GM12878 (cell line): ENCODE data around the gene THRB. TPM values are rescaled to one million over a fixed set of nuclear protein-coding genes. Genes with fewer than 3 reads are reported as not detected.

Experiments
- ATAC-seq: fragments of 200-7000 bp; cut with Tn5 transposase; 3 replicates; pipeline ENCODE4 v1.9.1; 2020; ENCODE audit warnings: mild to moderate bottlenecking, moderate library complexity
- BruUV-seq: library from RNA; stranded (reverse); fragments of 400-500 nt; replicated peaks from 2 replicates; lab custom pipeline; 2021; lab: Mats Ljungman, UMichigan
- CTCF ChIA-PET: fragments of 300-600 bp; sonication (Branson Sonifier 250); formaldehyde crosslinking; extraction: SDS; loops from one replicate; lab custom pipeline; 2021; ENCODE audit warnings: inconsistent platforms; lab: Yijun Ruan, JAX
- POLR2A ChIA-PET: fragments of 350-600 bp; formaldehyde crosslinking; extraction: SDS; loops from one replicate; lab custom pipeline; 2021; ENCODE audit warnings: inconsistent platforms; lab: Charles Lee
- RAD21 ChIA-PET: fragments of 300-600 bp; sonication (Branson Sonifier 250); formaldehyde crosslinking; loops from one replicate; lab custom pipeline; 2023; ENCODE audit warnings: antibody characterized with exemption; ENCODE audit not compliant: unreplicated experiment; lab: Charles Lee
- SMC1A ChIA-PET: fragments of 300-600 bp; sonication (Branson Sonifier 250); formaldehyde crosslinking; loops from one replicate; lab custom pipeline; 2023; ENCODE audit not compliant: unreplicated experiment, uncharacterized antibody; lab: Charles Lee
- DNase-seq: peaks from one replicate; pipeline ENCODE4 v3.0.0-alpha.2; 2011; ENCODE audit warnings: low read depth, low spot score
- FAIRE-seq: peaks from 3 replicates; lab custom pipeline; 2011; peaks lifted over from hg19 to GRCh38; lab: Jason Lieb, UNC
- H2AFZ ChIP-seq: 2 replicates; pipeline ENCODE4 v1.6.0; 2011; ENCODE audit warnings: low read depth, low read length, control low read depth; ENCODE audit not compliant: control insufficient read depth
- H3K27ac ChIP-seq: 2 replicates; pipeline ENCODE4 v1.5.1; 2011; ENCODE audit warnings: control low read depth; ENCODE audit not compliant: control insufficient read depth, insufficient read depth
- H3K27me3 ChIP-seq, 2 experiments: replicated peaks in 1 of 2; 2 replicates each; pipeline versions ENCODE4 v1.6.0 to v1.6.1; 2011; ENCODE audit warnings: low read length in 1 of 2; ENCODE audit not compliant: control insufficient read depth in 2 of 2, insufficient read depth in 2 of 2
- H3K36me3 ChIP-seq, 2 experiments: 2 replicates each; pipeline ENCODE4 v1.5.1; 2011; ENCODE audit warnings: low read length in 1 of 2; ENCODE audit not compliant: control insufficient read depth in 2 of 2, insufficient read depth in 2 of 2
- H3K4me1 ChIP-seq: 2 replicates; pipeline ENCODE4 v1.6.1; 2011; ENCODE audit warnings: mild to moderate bottlenecking, low read length, moderate library complexity, mixed read lengths; ENCODE audit not compliant: control insufficient read depth, insufficient read depth
- H3K4me2 ChIP-seq: 2 replicates; pipeline ENCODE4 v1.6.0; 2011; ENCODE audit warnings: control low read depth; ENCODE audit not compliant: control insufficient read depth, insufficient read depth
- H3K4me3 ChIP-seq: fragments of 200-600 bp; sonication (generic); 2 replicates; pipeline ENCODE4 v1.5.1; 2016
- H3K79me2 ChIP-seq: 2 replicates; pipeline ENCODE4 v1.6.0; 2011; ENCODE audit warnings: low read length; ENCODE audit not compliant: control insufficient read depth, insufficient read depth
- H3K9ac ChIP-seq: 2 replicates; pipeline ENCODE4 v1.8.0; 2011; ENCODE audit warnings: low read length, control low read depth, mixed read lengths; ENCODE audit not compliant: control insufficient read depth, insufficient read depth
- H3K9me3 ChIP-seq: replicated peaks from 3 replicates; pipeline ENCODE4 v1.5.1; 2011; ENCODE audit warnings: mild to moderate bottlenecking, low read length; ENCODE audit not compliant: control insufficient read depth, insufficient read depth
- H4K20me1 ChIP-seq: 2 replicates; pipeline ENCODE4 v1.6.0; 2011; ENCODE audit not compliant: control insufficient read depth, insufficient read depth
- CHD2 ChIP-seq: IDR thresholded peaks from 2 replicates; pipeline ENCODE4 v1.6.1; 2011; ENCODE audit warnings: low read depth, low read length, improper control_type of control experiment, borderline replicate concordance
- CREM ChIP-seq: IDR thresholded peaks from 2 replicates; pipeline ENCODE4 v1.6.1; 2014; ENCODE audit warnings: antibody characterized with exemption, low read depth
- DPF2 ChIP-seq: fragments of 450-650 bp; IDR thresholded peaks from 2 replicates; pipeline ENCODE4 v1.6.1; 2017; ENCODE audit warnings: mild to moderate bottlenecking
- ELK1 ChIP-seq: IDR thresholded peaks from 2 replicates; pipeline ENCODE4 v1.6.1; 2012; ENCODE audit warnings: low read depth, low read length, improper control_type of control experiment
- JUNB ChIP-seq: IDR thresholded peaks from 2 replicates; pipeline ENCODE4 v1.6.1; 2016; ENCODE audit warnings: antibody characterized with exemption, mild to moderate bottlenecking
- MTA3 ChIP-seq: IDR thresholded peaks from 2 replicates; pipeline ENCODE4 v1.6.1; 2012; ENCODE audit warnings: low read length, inconsistent platforms, borderline replicate concordance
- NR2F1 ChIP-seq: fragments of 450-650 bp; conservative IDR thresholded peaks from 2 replicates; pipeline ENCODE4 v1.6.1; 2017; ENCODE audit warnings: mild to moderate bottlenecking
- REST ChIP-seq: IDR thresholded peaks from 2 replicates; pipeline ENCODE4 v1.6.1; 2012; ENCODE audit warnings: mild to moderate bottlenecking, low read depth, low read length
- SREBF2 ChIP-seq: IDR thresholded peaks from 2 replicates; pipeline ENCODE4 v1.6.1; 2012; ENCODE audit warnings: mild to moderate bottlenecking, low read length
- SUPT20H ChIP-seq: IDR thresholded peaks from 2 replicates; pipeline ENCODE4 v1.6.1; 2011; ENCODE audit warnings: low read depth, mild to moderate bottlenecking, low read length, moderate library complexity, borderline replicate concordance; ENCODE audit not compliant: control insufficient read depth
- WRNIP1 ChIP-seq: IDR thresholded peaks from 2 replicates; pipeline ENCODE4 v1.6.1; 2011; ENCODE audit warnings: low read depth, low read length, improper control_type of control experiment, borderline replicate concordance
- ZNF592 ChIP-seq: fragments of 450-650 bp; IDR thresholded peaks from 2 replicates; pipeline ENCODE4 v1.6.1; 2017; ENCODE audit warnings: mild to moderate bottlenecking, moderate library complexity
- ZNF687 ChIP-seq: fragments of 450-650 bp; IDR thresholded peaks from 2 replicates; pipeline ENCODE4 v1.6.1; 2017; ENCODE audit warnings: mild to moderate bottlenecking, moderate library complexity
- WGBS: methylation state at CpG from one replicate; pipeline ENCODE4 v1.1.6; 2016; ENCODE audit warnings: low lambda C conversion rate; ENCODE audit not compliant: insufficient replicate concordance, insufficient coverage; ENCODE audit errors: missing lambda C conversion rate; 5-methylcytosine and 5-hydroxymethylcytosine counted together
- in situ Hi-C: fragments of 300-500 bp; cut with MboI; formaldehyde crosslinking; loops from 9 replicates; pipeline ENCODE4 v1.14.3; 2018; ENCODE audit warnings: mixed read lengths
- intact Hi-C: fragments of 100-400 bp; cut with micrococcal nuclease; formaldehyde crosslinking; loops from one replicate; pipeline ENCODE4 v1.14.2; 2022; ENCODE audit not compliant: unreplicated experiment
- polyA plus RNA-seq, 11 experiments: library from polyadenylated mRNA; depleted of rRNA in 4 of 11; unstranded in 6 of 11; stranded (reverse) in 5 of 11; fragments of >200 nt; fragmentation: Nextera tagmentation in 4 of 11; fragmentation: Illumina TruSeq in 1 of 11; extraction: Ambion mirVana in 4 of 11; extraction: Trizol in 1 of 11; gene quantifications; 1 replicate in 1 of 11; 2 replicates in 10 of 11; pipeline versions ENCODE4 v1.2.1 to v1.2.3, GENCODE V29; 2011 to 2016; ENCODE audit warnings: inconsistent platforms in 2 of 11, missing spikeins in 2 of 11, low read depth in 1 of 11
- total RNA-seq, 4 experiments: library from RNA; depleted of rRNA in 3 of 4; stranded (reverse); fragments of >200 nt in 3 of 4; fragmentation: Illumina TruSeq in 1 of 4; extraction: Trizol in 1 of 4; gene quantifications; 2 replicates each; pipeline versions ENCODE4 v1.2.1 to v1.2.3, GENCODE V29; 2013 to 2021

The THRB gene
- total and polyA plus RNA-seq, 10 of the 15 experiments (the other 5 are each of a cell fraction or from before 2014, with no cell fraction given) = 0.05 TPM; not detected in 9

GRCh38 chr3:24294150-24294549 is 200.5 kb downstream of the THRB start:
- no TSS peak for BruUV-seq
- ChIA-PET SMC1A (no interaction called here), RAD21 (no interaction called here), POLR2A (no interaction called here), CTCF (no interaction called here)
- WGBS = 54% methylated on average over 2 of the region's 2 CpGs
- H4K20me1 ChIP-seq = no peaks in the 10 kb centered on the region
- FAIRE-seq (no peak), DNase-seq (no peak), ATAC-seq (no peak)
- in situ Hi-C loops = no loop called here
- H3K36me3 ChIP-seq = no peaks in the 10 kb centered on the region
- H3K4me1 ChIP-seq = no peaks in the 10 kb centered on the region
- H2AFZ ChIP-seq = no peak overlapping the region
- no peaks in the 10 kb centered on the region for H3K27me3 ChIP-seq
- H3K27ac ChIP-seq = no peak overlapping the region
- H3K4me2 ChIP-seq = no peak overlapping the region
- no peak overlapping the region for H3K4me3 ChIP-seq
- intact Hi-C loops = no loop called here
- H3K9me3 ChIP-seq = no peaks in the 10 kb centered on the region
- no peak overlapping the region for H3K9ac ChIP-seq
- H3K79me2 ChIP-seq = no peaks in the 10 kb centered on the region
- TF ChIP-seq REST (no peak), ZNF687 (no peak), WRNIP1 (no peak), SUPT20H (no peak), DPF2 (no peak), JUNB (no peak), ZNF592 (no peak), MTA3 (no peak), CREM (no peak), SREBF2 (no peak), NR2F1 (no peak), CHD2 (no peak), ELK1 (no peak)
